Mucosa of rectum (tissue), 2 donors: ENCODE measurements around the gene COMMD10.

Source experiments
- H3K27ac ChIP-seq, 2 donors: one replicate each; pipeline ENCODE4 v1.7.0; 2013; ENCODE audit warnings: inconsistent platforms in 2 of 2, low read depth in 2 of 2, low read length in 2 of 2
- H3K27me3 ChIP-seq, 2 donors: one replicate each; pipeline ENCODE4 v1.7.0; 2013; ENCODE audit warnings: low read length in 2 of 2; ENCODE audit not compliant: control insufficient read depth in 2 of 2, insufficient read depth in 2 of 2
- H3K36me3 ChIP-seq, 2 donors: one replicate each; pipeline ENCODE4 v1.7.0; 2013; ENCODE audit warnings: low read length in 2 of 2; ENCODE audit not compliant: control insufficient read depth in 2 of 2, insufficient read depth in 2 of 2
- H3K4me1 ChIP-seq, 2 donors: one replicate each; pipeline ENCODE4 v1.7.0; 2013; ENCODE audit warnings: low read length in 2 of 2, mild to moderate bottlenecking in 1 of 2; ENCODE audit not compliant: control insufficient read depth in 2 of 2, insufficient read depth in 2 of 2
- H3K4me3 ChIP-seq, 2 donors: one replicate each; pipeline ENCODE4 v1.7.0; 2013; ENCODE audit warnings: low read length in 2 of 2
- H3K9ac ChIP-seq, 2 donors: one replicate each; pipeline ENCODE4 v1.7.0; 2013; ENCODE audit warnings: low read length in 2 of 2, low read depth in 1 of 2, mild to moderate bottlenecking in 1 of 2
- H3K9me3 ChIP-seq, 2 donors: one replicate each; pipeline ENCODE4 v1.7.0; 2013; ENCODE audit warnings: low read length in 2 of 2; ENCODE audit not compliant: control insufficient read depth in 2 of 2
- donor health status: healthy.
- donor health status: Normal muscosa, but diverticular disease.

COMMD10 gene

DNA sequence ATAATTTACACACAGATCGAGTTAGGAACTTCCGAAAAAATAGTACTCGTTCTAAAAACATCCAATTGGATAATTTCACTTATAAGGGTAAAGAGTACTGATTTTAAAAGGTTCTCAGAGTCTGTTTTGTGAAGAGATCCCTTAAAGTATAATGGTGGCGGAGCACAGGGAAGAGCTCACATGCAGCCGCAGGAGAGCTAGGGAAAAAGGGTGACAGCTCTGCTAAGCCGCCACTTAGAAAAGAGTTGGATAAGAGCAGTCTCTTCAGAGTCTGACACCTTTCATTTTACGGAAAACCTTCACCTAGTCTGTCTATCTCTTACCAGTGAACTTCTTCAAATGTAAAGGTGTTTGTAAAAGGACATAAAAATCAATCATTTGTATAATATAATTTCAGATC is 149.9 kb downstream of the COMMD10 start:
- Histone ChIP-seq H3K36me3 (no peaks in the 10 kb centered on the region), H3K27ac (no peak overlapping the region), H3K27me3 (no peaks in the 10 kb centered on the region), H3K9ac (no peak overlapping the region), H3K4me3 (no peak overlapping the region), H3K4me1 (no peaks in the 10 kb centered on the region), H3K9me3 (no peaks in the 10 kb centered on the region)

- Histone ChIP-seq H3K4me3 (no peak overlapping the region), H3K9me3 (no peaks in the 10 kb centered on the region), H3K9ac (no peak overlapping the region), H3K4me1 (no peaks in the 10 kb centered on the region), H3K27me3 (no peaks in the 10 kb centered on the region), H3K36me3 (no peaks in the 10 kb centered on the region), H3K27ac (no peak overlapping the region)
These were observed 153.2 kb downstream of the COMMD10 start for GRCh38 chr5:116237917-116238500.

GRCh38 chr5:116242343-116242742 is 157.5 kb downstream of the COMMD10 start:
- Histone ChIP-seq H3K36me3 (no peaks in the 10 kb centered on the region), H3K27me3 (no peaks in the 10 kb centered on the region), H3K4me3 (no peak overlapping the region), H3K4me1 (no peaks in the 10 kb centered on the region), H3K27ac (no peak overlapping the region), H3K9me3 (no peaks in the 10 kb centered on the region), H3K9ac (no peak overlapping the region)

- Histone ChIP-seq H3K27me3 (no peaks in the 10 kb centered on the region), H3K4me1 (no peaks in the 10 kb centered on the region), H3K9me3 (no peaks in the 10 kb centered on the region), H3K36me3 (no peaks in the 10 kb centered on the region), H3K9ac (no peak overlapping the region), H3K27ac (no peak overlapping the region), H3K4me3 (no peak overlapping the region)
These were observed 163.6 kb downstream of the COMMD10 start for GRCh38 chr5:116248432-116248831.

GRCh38 chr5:116249648-116250047 is 164.8 kb downstream of the COMMD10 start:
- Histone ChIP-seq H3K4me3 (no peak overlapping the region), H3K27me3 (no peaks in the 10 kb centered on the region), H3K27ac (no peak overlapping the region), H3K36me3 (no peaks in the 10 kb centered on the region), H3K4me1 (no peaks in the 10 kb centered on the region), H3K9me3 (no peaks in the 10 kb centered on the region), H3K9ac (no peak overlapping the region)

DNA sequence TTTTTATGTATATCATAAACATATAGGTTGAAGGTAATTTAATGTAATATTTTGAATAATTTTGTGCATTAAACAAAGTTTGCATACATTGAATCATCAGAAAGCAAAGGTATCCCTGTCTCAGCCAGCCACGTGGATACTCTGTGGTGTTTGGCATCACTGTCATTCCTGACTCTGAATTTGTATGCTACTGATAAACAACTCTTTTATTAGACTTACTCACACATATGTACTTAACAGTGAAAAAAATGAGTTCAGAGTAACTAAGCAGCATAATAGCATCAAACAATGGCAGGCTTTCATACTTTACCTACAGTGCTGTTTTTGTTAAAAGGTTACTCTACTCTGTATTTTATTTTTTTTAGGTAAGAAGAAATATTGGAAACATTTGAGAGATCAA is 171.9 kb downstream of the COMMD10 start:
- no peak overlapping the region for H3K4me3 ChIP-seq
- no peaks in the 10 kb centered on the region for H3K4me1 ChIP-seq
- H3K9me3 ChIP-seq = no peaks in the 10 kb centered on the region
- H3K27me3 ChIP-seq = no peaks in the 10 kb centered on the region
- no peak overlapping the region for H3K27ac ChIP-seq
- no peak overlapping the region for H3K9ac ChIP-seq
- no peaks in the 10 kb centered on the region for H3K36me3 ChIP-seq

- H3K9ac ChIP-seq = no peak overlapping the region
- no peak overlapping the region for H3K4me3 ChIP-seq
- no peaks in the 10 kb centered on the region for H3K27me3 ChIP-seq
- H3K9me3 ChIP-seq = no peaks in the 10 kb centered on the region
- H3K36me3 ChIP-seq = no peaks in the 10 kb centered on the region
- no peak overlapping the region for H3K27ac ChIP-seq
- no peaks in the 10 kb centered on the region for H3K4me1 ChIP-seq
These were observed 180.6 kb downstream of the COMMD10 start for GRCh38 chr5:116265471-116265870.

DNA sequence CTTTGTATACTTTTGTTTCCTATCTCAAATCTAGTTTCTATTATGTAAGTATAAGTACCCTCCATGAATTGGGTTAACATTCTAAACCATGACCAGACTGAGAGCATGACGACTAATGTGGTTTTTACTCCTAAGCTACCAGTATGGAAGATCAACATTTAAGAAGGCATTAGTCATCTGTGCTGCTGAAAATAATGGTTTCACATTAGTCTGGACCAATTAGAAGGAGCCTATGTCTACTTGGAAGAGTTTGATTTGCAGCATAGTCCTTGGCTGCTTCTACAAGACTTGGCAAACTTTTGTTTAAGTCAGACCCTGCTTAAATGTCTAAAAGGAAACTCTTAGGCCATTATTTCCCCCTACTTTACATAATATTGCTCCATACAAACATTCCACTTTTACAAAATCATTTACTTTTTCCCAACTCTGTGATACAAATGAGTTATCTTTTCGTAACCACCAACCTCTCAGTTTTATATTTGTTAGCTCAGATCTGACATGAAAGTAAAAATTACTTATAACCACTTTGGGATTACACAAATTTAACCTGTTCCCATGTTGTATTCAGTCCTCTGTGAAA is 186.7 kb downstream of the COMMD10 start:
- H3K9me3 ChIP-seq = peaks cover 0 to 2% of the 10 kb centered on the region in 2 donors
- H3K9ac ChIP-seq = no peak overlapping the region
- no peak overlapping the region for H3K4me3 ChIP-seq
- no peaks in the 10 kb centered on the region for H3K36me3 ChIP-seq
- H3K4me1 ChIP-seq = no peaks in the 10 kb centered on the region
- H3K27ac ChIP-seq = no peak overlapping the region
- H3K27me3 ChIP-seq = no peaks in the 10 kb centered on the region

DNA sequence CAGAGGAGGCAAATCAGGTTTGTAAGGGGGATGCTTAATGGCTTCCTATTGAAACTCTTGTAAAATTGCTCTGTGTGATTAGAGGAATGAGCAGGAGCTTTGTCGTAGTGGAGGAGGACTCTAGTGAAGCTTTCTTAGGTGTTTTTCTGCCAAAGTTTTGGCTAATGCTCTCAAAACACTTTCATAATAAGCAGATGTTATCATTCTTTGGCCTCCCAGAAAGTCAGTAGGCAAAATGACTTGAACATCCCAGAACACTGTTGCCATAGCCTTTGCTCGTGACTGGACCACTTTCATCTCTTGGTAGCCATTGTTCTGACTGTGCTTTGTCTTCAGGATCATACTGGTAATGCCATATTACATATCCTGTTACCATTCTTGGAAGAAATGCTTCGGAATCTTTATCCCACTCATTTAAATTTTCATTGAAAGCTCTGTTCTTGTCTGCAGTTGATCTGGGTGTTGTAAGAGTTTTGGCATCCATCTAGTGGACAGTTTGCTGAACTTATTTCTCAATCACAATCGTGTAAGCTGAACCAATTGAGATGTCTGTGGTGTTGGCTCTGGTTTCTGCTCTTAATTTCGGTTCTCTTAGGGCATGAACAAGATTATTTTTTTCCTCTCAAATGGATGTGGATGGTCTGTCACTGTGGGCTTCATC is 187.6 kb downstream of the COMMD10 start:
- no peak overlapping the region for H3K9ac ChIP-seq
- H3K4me3 ChIP-seq = no peak overlapping the region
- peaks cover 0 to 2% of the 10 kb centered on the region in 2 donors for H3K9me3 ChIP-seq
- no peaks in the 10 kb centered on the region for H3K4me1 ChIP-seq
- no peak overlapping the region for H3K27ac ChIP-seq
- no peaks in the 10 kb centered on the region for H3K27me3 ChIP-seq
- H3K36me3 ChIP-seq = no peaks in the 10 kb centered on the region

- H3K27ac ChIP-seq = no peak overlapping the region
- H3K36me3 ChIP-seq = no peaks in the 10 kb centered on the region
- peaks cover 0 to 2% of the 10 kb centered on the region in 2 donors for H3K9me3 ChIP-seq
- no peaks in the 10 kb centered on the region for H3K27me3 ChIP-seq
- no peak overlapping the region for H3K9ac ChIP-seq
- no peak overlapping the region for H3K4me3 ChIP-seq
- H3K4me1 ChIP-seq = no peaks in the 10 kb centered on the region
These were observed 188.8 kb downstream of the COMMD10 start for GRCh38 chr5:116273448-116274242.
